HEK293T (cell line): ENCODE data around the gene C9orf152.

ENCODE experiments used
- ARNT ChIP-seq: fragments of 450-650 bp; IDR thresholded peaks from 2 replicates; pipeline ENCODE4 v1.6.1; 2017; ENCODE audit warnings: mild to moderate bottlenecking
- ELF4 ChIP-seq: fragments of 450-650 bp; IDR thresholded peaks from 2 replicates; pipeline ENCODE4 v1.6.1; 2017; ENCODE audit warnings: antibody characterized with exemption
- SP1 ChIP-seq: fragments of 450-650 bp; IDR thresholded peaks from 2 replicates; pipeline ENCODE4 v1.6.1; 2017
- ZNF384 ChIP-seq: fragments of 450-650 bp; IDR thresholded peaks from 2 replicates; pipeline ENCODE4 v1.6.1; 2016

- TF ChIP-seq ELF4 (no peak), SP1 (no peak), ZNF384 (no peak), ARNT (no peak)
Observed at GRCh38 chr9:110214090-110214489, 6.1 kb upstream of the C9orf152 start.
